Prostate gland (tissue), 2 donors: Measurements from ENCODE around the gene COLEC11.

Experiments
- CTCF ChIP-seq, 4 experiments: fragments of 200-600 bp in 2 of 4; fragments of 450-650 bp in 2 of 4; sonication (generic) in 2 of 4; IDR thresholded peaks; 1 replicate in 3 of 4; 2 replicates in 1 of 4; pipeline ENCODE4 v1.5.1; 2016 to 2019; ENCODE audit warnings: antibody characterized with exemption in 4 of 4, mild to moderate bottlenecking in 2 of 4, moderate library complexity in 2 of 4
- POLR2A ChIP-seq: fragments of 450-650 bp; IDR thresholded peaks from one replicate; pipeline ENCODE4 v1.6.1; 2016; ENCODE audit warnings: antibody characterized with exemption, mild to moderate bottlenecking
- POLR2AphosphoS5 ChIP-seq: sonication (generic); formaldehyde crosslinking; IDR thresholded peaks from one replicate; pipeline ENCODE4 v1.6.1; 2017; ENCODE audit warnings: antibody characterized with exemption

GRCh38 chr2:3666613-3666975 lies 71.7 kb downstream of the COLEC11 start:
- TF ChIP-seq CTCF (IDR thresholded peaks at IDR 0.05), result no peak
- TF ChIP-seq POLR2AphosphoS5, result no peak
- TF ChIP-seq POLR2A, result no peak
